ENCODE results near the gene NCAM1.

The NCAM1 gene

DNA sequence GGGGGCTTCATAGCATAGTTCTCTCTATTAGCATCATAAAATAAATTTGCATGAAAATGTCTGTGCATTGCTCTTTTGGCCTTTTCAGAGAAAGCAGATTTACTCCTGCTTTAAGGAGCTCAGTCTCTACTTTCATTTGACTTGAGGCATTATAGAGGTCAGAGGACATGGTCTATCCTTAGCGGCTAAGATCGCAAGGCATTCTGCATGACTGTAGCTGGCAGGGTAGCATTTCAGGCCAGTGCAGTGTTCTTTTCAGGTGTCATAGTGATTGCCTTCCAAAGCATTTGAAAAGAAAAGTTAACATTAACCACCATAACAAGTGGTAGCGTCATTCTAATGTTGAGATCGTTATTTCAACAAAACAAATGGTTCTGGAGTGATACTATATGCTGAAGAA, 126.5 kb downstream of the NCAM1 start:
- DNase-seq (ENCODE audit: low spot score), result no peak

DNA sequence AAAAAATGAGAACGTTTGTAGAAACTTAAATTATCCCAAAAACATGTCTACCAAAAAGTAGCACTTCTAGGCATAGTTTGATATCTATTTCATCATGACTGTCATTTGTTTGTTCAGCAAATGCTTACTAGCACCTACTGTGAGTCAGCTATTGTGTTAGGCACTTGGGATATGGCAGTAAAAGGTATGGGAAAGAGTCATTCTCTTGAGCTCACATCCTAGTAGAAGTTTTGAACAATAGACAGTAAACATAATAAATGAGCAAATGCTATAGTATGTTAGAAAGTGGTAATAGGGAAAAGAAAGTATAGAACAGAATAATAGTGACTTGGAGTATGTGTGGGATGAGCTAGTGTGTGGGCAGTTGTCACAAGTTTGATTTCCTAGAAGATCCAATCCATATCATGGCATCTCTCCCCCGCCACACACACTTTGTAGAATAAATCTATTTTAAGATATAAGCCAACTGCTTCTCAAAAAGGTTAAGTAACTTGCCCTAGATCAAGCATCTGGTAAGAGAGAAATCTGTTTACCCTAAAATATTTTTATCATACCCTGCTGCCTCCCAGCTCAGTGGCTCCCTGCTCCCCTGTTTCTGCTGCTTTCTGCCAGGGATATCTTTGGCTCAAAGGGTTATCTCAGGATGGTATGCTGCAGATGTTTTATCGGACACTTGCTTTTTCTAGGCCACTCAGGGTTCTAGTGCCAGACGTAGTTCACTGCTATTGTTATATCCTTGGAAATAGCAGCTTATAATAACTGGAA, 129.7 kb downstream of the NCAM1 start:
- DNase-seq (ENCODE audit: low spot score), result no peak

DNA sequence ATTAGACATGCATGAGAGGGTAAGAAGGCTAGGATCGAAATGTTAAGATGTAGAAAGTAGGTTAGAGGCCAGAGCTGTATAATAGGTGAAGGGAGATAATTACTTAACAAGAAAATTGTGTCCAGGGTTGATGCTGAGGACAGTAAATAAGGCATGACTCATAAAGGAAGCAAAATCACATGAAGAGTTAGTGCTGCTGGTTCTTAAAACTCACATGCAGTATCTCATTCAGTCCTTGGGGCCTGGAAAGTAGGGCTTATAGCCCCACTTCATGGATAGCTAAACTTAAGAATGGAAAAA, 130.2 kb downstream of the NCAM1 start:
- DNase-seq (ENCODE audit: low spot score), result peak; percentile 12

DNA sequence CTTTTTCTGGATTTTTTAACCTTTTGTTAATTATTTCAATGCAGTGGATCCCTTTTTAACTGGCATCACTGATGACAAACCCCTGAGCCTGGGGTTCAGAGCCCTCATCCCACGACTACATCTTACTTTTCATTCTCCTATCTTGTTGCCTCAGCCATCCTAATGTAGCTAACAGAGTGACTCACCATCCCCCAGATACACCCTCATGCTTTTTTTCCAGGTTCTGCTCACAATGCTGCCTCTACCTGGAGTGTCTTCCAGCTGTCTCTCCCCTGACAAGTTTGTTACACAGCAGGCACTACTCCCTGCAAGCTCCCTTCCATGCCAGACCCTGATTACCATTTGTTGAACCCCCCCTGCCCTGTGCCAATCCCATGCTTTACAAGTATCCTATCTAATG, 135.4 kb downstream of the NCAM1 start:
- DNase-seq (ENCODE audit: low spot score), result no peak

DNA sequence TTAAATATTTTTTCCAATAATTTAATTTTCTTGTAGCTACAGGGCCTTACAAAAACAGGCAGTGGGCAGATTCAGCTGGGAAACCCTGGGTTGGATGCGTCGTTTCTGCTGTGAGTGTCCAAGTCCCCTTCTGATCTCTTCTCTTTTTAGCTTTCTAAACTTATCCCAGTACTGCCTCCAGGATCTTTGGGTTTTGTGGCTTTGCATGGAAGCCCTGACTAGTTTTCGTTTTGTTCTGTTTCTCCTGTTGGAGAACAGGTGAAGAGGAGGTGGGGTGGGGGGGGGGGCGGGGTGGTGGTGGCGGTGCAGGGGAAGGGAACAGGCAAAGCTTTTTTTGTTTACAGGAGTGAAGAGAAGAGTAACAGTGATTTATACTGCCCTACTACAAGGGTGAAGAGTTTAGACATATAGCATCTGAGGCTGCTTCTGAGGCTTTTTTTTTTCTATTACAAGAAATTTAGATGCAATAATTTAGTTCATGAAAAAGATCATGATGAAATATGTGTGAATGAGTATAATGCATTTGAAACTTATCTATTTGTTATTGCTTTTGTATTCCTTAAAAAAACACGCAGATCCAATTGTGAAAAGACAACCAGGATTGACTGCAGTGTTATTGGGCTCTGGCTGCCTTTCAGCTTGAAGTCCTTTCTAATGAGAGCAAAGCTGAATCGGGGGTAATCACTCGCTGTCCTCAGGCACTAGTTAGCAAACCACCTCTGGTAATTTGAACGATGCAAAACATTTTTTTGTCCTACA, 142.9 kb downstream of the NCAM1 start:
- no peak for DNase-seq (ENCODE audit: low spot score)

DNA sequence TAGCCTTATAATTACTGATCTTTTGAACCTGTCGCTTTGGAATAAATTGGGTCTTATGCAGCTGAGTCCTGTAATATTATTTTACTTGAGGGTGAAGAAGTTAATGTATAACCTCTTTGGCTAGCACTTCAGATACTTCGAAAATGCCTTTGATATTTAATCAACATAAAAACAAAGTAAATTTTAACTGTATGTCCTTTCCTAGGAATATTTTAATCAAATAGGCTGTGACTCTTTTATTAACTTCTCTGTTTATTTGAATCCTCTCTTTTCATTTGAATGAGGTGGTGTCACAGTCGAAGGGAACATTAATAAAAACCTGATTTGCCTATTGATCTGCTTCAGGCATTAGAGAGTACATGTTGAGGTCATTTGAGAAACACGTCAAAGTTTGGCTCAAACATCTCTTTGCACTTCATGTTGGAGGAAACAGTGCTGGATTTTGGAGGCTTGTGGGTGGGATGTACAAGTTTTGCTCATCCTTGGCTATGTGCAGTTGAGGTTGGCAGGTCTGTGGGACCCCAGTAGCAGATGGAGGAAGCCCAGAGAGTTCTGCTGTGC, 143.6 kb downstream of the NCAM1 start:
- DNase-seq (ENCODE audit: low spot score), result no peak

DNA sequence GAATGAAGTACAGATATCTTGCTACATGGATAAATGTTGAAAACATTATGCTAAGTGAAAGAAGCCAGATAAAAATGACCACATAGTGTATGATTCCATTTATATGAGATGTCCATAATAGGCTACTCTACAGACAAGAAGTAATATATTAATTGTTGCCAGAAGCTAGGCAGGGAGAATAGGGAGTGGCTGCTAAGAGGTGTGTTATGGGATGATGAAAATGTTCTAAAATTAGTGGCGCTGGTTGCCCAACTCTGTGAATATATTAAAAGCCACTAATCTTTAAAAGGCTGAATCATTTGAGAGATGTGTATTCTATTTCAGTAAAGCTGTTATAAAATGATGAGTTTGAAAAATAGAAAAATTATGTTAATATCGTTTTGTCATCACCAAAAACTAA, 144.4 kb downstream of the NCAM1 start:
- DNase-seq (ENCODE audit: low spot score), result peak; percentile 21

DNA sequence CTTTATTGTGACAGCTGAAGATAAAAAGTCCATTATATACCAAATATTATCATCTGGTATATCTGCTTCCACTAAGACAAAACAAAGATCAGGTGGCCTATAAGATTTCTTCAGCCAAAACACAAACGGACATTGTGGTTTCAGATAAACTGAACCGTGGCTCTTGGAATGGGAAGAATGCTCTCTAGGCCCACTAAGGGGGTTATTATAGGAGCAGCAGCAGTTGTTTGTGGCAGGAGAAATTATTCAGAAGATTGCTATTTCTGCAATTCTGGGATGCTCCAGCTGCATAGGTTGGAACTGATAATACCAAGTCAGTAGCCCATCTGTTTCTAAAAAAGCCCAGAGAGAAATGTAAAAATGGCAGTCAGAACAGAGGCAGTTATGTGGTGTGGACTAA, 145.3 kb downstream of the NCAM1 start:
- peak; percentile 49 for DNase-seq (ENCODE audit: low spot score)

DNA sequence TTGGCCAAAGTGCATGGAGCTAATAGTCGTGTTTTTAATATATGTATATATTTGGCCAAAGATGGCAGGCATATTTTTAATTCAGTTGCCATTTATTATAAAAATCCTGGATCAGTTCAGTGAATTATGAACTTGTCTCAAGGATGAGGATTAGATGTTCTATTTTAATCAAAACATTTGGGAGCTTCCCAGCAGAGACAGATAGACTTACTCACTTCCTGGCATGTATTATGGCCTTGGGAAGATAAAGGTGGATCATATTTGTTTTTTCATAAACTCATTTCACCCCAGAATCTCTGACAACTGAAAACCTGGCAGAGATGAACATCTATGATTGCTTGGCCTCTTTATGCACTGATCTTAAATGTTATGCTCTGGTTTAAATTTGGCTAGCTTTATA, 148.8 kb downstream of the NCAM1 start:
- no peak for DNase-seq (ENCODE audit: low spot score)

DNA sequence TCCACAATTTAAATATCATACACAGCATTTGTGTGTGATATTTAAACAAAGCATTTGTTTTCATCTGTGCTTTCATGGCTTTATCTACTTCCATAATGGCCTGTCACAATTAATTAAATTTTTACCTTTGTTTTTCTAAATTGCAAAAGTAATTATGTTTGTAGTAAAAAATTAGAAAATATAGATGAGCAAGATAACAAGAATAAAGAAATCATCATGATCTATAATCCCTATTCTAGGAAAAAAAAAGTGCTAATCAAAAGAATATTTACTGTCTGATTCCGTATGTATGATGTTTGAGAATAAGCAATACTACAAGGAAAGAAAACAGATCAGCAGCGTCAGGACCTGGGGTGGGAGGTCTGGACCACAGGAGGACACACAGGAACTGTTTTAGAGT, 149.9 kb downstream of the NCAM1 start:
- DNase-seq (ENCODE audit: low spot score), result no peak

DNA sequence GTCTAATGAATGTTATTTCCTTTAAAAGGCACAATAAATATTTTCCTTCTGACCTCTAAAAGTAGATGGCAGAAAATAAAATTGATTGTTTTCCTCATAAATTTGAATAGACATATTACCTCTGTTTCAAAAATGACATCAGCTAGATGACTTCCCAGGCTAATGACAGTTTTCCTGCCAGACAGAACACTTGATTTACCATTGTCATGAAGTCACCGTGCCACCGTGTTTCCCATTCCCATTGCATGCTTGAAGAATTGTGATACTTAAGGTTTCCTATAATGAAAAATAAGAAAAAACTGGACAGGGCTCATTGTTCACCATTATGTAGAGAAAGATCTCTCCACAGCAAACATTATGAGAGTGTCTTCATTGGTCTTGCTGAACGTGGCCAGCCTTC, 151.1 kb downstream of the NCAM1 start:
- DNase-seq (ENCODE audit: low spot score), result no peak

DNA sequence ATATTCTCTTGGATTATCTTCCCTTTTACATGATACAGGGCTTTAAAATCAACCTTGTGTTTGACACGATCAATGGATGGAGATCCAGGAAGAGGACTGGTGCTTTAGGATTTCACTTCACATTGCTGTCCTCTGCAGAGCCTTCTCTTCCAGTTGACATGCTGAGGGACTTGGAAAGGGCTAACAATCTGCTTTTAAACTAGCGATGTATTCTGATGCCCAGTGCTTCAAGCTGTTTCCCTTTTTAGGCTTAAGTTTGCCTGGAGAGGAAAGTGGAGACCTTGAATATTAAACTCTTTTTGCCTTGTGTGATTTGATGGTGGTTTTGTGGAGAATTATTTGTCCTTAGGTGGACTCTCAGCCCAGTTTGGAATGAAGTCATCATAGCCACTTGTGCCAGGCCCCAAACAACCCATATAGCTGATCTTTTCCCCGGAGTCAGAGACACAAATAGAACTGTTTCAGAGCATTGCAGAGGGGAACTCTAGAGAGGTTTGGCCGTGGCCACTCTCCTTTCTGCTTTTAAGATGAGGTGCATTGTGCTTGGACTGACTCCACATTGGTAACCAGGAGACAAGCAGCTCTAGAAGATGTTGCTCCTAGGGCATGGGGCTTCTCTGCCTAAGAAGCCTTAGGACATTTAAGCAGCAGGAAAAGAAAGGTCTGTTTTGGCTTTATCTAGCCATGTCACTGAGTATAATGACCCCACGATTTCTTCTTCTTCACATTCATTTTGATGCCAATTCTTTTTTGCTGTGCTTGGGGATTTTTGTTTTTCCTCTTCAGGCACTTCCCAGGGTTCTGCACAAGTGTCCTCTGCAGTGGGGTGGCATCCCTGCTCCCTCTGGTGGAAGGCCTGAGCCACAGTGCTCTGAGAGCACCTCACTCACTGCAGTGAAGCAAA, 152.8 kb downstream of the NCAM1 start:
- peak; percentile 47 for DNase-seq (ENCODE audit: low spot score)

DNA sequence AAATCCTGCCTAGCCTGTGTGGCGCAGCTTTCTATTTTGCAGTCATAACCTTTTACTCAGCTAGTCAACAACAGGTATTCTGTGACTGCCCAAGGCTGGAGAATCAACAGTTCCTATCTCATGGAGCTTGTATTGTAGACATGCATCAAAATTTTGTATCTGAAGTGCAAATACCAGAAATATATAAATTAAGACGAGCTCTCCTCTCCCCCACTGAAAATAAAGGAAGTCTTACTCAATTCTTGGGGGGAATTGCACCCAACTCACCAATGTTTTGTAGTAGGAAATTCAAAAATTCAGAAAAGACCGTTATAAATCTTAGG, 153.4 kb downstream of the NCAM1 start:
- DNase-seq (ENCODE audit: low spot score), result no peak

DNA sequence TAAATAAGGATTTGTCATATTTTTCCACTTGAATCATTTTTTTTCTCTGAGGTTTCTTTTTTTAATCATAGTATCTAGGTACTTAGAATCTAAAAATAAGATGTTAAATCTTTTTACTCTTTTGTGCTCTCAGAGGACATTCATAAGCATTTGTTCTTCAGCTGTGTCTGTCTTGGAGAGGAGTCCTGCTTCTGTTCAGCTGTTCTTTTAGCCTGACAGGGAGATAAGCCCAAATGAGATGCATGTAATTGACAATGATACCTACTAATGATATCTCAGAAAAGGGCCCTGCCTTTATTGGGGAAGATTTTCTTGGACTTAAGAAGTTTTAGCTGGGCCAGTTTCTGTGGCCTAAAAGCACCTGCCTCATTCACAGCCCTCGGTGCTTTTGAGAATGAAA, 156.9 kb downstream of the NCAM1 start:
- no peak for DNase-seq (ENCODE audit: low spot score)

DNA sequence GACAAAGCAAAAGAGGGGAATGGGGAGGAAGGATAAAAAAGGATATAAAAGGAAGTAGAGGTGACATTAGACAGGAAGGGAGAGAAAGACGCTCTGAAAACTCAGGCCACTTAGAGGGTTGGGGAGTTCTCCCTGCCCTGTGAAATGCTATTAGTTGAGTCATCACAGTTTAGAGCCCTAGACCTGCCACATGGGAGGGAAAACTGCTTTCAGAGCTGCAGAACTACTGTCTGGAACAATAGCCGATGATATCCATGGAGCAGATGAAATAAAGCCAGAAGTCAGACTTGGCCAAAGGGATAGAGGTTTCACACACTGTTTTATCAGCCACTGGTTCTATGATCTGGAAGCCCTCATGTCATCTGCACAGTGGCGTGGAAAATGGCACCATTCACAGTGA, 157.9 kb downstream of the NCAM1 start:
- peak; percentile 15 for DNase-seq (ENCODE audit: low spot score)

DNA sequence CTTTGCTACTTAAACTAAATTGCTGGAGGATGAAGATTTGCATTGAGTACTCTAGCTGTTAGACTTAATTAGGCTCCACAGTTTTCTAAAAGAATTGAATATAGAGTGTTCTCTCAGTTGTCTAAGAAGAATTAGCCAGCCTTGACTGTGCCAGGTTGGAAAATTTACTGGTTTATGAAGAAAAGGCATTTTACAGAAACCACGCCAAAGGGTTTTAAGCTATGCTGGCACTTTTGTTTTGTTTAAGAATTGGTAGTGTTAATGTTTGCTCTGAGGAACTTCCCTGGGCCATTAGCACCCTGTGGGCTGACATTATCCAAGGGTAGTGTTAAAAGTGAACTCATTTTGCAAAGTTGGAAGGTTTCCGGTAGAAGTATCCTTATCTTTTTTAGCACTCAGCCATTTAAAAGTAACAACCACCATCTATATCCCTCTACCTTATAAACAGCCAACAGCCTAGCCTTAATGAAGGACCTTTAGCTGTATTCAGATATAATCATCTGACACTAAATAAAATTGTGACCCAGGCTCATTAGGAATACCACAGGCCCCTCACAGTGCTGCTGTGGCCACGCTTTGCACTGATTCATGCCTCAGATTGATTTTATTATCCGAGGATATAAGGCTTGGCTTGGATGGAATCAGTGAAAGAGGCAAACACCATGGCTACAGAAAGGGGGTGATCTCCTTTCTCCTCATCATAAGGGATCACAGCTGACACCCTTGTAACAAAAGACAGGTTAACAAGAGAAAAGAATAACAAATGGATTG, 158.9 kb downstream of the NCAM1 start:
- DNase-seq (ENCODE audit: low spot score), result no peak

DNA sequence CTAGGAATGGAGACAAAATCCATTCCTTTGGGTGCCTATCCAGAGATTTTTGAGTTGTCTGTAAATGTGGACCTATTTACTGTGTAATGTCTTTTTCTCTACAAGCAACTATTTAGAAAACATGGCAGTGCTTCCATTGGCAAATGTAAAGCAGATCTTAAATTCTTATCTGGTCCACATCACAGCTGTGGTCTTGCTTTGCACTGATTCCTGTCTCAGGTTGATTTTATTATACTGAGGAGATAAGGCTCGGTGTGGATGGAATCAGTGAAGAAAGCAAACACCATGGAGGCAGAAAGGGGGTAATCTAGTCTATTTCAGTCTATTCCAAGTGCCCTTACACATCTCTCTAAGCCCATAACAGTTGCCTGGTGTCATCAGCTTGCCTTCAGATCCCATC, 160.5 kb downstream of the NCAM1 start:
- DNase-seq (ENCODE audit: low spot score), result no peak

DNA sequence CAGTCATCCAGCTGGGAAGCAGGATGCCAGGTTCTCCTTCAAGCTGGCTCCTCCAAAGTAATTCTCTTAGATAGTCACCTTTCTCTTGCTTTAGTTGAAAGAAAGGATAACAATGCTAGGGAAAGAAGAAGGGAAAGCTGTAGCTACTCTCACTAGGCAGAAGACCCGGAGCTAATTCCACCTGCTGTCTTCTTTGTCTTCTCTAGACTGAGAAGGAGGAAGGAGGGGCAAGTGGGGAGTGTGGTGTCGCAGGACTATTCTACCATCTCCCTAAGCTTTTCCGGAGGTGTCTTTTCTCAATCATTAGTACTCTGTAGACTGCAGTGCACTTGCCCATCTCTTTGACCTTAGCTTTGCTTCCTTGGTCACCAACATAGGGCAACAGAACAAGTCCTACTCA, 162.8 kb downstream of the NCAM1 start:
- DNase-seq (ENCODE audit: low spot score), result no peak

DNA sequence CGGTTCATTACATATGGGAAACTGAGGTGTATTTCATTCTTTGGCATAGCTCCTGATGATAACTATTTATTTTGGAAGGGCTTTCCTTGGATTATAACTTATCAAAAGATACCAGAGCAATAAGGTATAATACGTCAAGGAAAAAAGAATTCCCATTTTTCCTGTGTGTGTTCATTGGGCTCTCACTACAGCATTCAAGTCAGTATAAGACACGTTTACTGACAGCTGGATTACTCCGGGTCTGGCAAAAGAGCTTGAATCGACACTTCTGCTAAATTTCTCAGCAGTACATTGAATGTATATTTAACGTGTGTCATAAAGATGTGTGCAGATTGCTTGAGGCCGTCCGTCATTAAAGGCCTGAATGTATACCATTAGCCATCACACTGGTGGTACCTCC, 163.4 kb downstream of the NCAM1 start:
- no peak for DNase-seq (ENCODE audit: low spot score)

DNA sequence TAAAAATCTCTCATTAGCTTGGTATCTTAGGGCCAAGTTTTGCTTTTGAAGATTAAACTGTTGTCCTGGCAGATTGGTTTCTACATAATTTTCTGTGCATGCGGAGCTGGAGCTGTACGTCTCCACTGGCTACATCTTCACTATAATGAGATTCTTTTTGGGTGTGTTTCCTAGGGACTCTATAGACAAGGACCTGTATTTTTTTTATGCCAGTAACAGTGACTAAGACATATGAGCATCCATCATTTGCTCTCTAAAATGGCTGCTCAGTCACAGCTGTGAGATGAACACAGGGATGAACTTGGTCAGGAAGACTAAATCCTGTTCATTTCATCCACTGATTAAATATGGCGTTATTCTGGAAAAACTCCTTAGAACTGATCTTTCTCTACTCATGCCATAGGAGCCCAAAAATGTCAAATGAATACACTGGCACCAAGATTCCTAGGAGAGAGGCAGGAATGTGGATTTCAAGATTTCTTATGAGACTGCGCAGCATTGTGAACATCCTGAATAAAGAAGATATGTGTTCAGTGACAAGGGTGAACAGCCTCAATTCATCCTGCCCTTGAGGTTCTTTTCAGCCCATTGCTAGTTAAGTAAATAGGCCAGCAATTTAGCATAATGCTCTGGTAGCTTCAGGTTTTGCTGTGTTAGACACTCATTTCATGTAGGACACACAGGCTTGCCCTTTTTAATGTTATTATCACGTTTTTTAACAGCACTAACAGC, 168.2 kb downstream of the NCAM1 start:
- no peak for DNase-seq (ENCODE audit: low spot score)

DNA sequence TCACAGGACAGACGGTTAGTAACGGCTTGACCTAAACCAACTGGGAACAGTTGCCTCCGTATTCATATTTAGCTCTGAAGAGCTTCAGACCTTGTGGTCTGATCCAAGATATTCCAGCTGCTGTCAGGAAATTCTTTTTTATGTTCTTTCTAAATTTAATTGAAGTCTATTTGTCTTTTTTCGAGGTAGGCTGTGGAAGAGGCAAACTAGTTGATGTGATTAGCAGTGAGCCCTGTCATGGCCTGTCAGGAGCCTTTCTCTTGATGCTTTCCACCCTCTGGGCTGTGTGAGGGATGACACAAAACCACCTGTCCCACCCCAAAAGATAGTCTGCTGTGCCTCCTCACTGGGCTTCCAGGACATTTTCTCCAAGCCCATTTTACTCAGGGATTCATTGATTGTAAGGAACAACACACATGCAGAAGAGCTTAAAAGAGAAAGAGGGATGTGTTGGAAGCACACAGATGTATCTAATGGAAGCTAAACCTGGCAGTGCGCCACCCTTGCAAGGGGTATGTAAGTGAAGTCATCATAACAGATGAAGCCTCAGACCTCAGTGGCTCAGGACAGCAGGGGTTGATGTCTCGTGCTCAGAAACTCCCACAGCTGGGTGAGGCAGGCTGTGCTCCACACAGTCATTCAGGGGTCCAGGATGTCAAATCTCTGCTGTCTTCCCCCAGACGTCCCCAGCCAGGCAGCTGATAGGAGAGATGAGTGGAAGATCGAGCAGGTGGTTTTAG, 170.0 kb downstream of the NCAM1 start:
- DNase-seq (ENCODE audit: low spot score), result no peak
